K562 (cell line): ENCODE measurements around the gene BOD1L2. TPM values are rescaled to one million over a fixed set of nuclear protein-coding genes. Genes with fewer than 3 reads are reported as not detected.

Experiments
- ARID2 ChIP-seq: fragments of 450-650 bp; IDR thresholded peaks from 2 replicates; pipeline ENCODE4 v1.6.1; 2017; ENCODE audit warnings: antibody characterized with exemption, mild to moderate bottlenecking
- CEBPG ChIP-seq, 3 experiments: fragments of 200-800 bp in 1 of 3; sonication (Bioruptor generic) in 1 of 3; sonication (generic) in 1 of 3; formaldehyde crosslinking in 1 of 3; IDR thresholded peaks in 2 of 3; conservative IDR thresholded peaks in 1 of 3; 2 replicates each; pipeline versions ENCODE4 v1.6.1 to v1.8.0; 2016 to 2022; ENCODE audit warnings: missing compliant biosample characterization in 2 of 3, missing genetic modification characterization in 2 of 3, mild to moderate bottlenecking in 1 of 3, missing genetic modification reagents in 1 of 3
- COPS2 ChIP-seq: fragments of 450-650 bp; conservative IDR thresholded peaks from 2 replicates; pipeline ENCODE4 v1.6.1; 2016; ENCODE audit warnings: mild to moderate bottlenecking, moderate library complexity
- HDGF ChIP-seq: fragments of 450-650 bp; IDR thresholded peaks from 2 replicates; pipeline ENCODE4 v1.6.1; 2016
- NCOA4 ChIP-seq: fragments of 450-650 bp; IDR thresholded peaks from 2 replicates; pipeline ENCODE4 v1.6.1; 2018; ENCODE audit warnings: mild to moderate bottlenecking; ENCODE audit not compliant: partially characterized antibody
- PCBP2 ChIP-seq: fragments of 200-400 bp; formaldehyde crosslinking; IDR thresholded peaks from 2 replicates; pipeline ENCODE4 v1.6.1; 2018; ENCODE audit warnings: low read length, low read depth, mild to moderate bottlenecking, moderate library complexity; ENCODE audit not compliant: poor library complexity, severe bottlenecking
- TBP ChIP-seq: optimal IDR thresholded peaks from 2 replicates; pipeline ENCODE3; 2011; ENCODE audit warnings: low read depth, low read length, improper control_type of control experiment
- TSC22D4 ChIP-seq: fragments of 450-650 bp; IDR thresholded peaks from 2 replicates; pipeline ENCODE4 v1.6.1; 2016; ENCODE audit warnings: missing genetic modification characterization, missing biosample characterization, control low read depth
- ZFP30 ChIP-seq: fragments of 250-450 bp; sonication (Bioruptor Pico); IDR thresholded peaks from 2 replicates; pipeline ENCODE4 v1.8.0; 2022; ENCODE audit warnings: moderate library complexity, mild to moderate bottlenecking, inconsistent platforms, borderline replicate concordance
- ZNF695 ChIP-seq: fragments of 450-650 bp; formaldehyde crosslinking; IDR thresholded peaks from 2 replicates; pipeline ENCODE4 v1.4.0; 2020; ENCODE audit warnings: mild to moderate bottlenecking, moderate library complexity
- polyA plus RNA-seq, 8 experiments: library from polyadenylated mRNA; depleted of rRNA in 4 of 8; stranded (reverse) in 5 of 8; unstranded in 3 of 8; fragments of >200 nt; fragmentation: Nextera tagmentation in 2 of 8; fragmentation: Illumina TruSeq in 1 of 8; extraction: Ambion mirVana in 2 of 8; extraction: Trizol in 1 of 8; gene quantifications; 2 replicates each; pipeline versions ENCODE4 v1.2.1 to v1.2.3, GENCODE V29; 2011 to 2014; ENCODE audit warnings: inconsistent platforms in 1 of 8, missing spikeins in 1 of 8
- total RNA-seq, 7 experiments: library from RNA; depleted of rRNA in 6 of 7; stranded (reverse); fragments of >200 nt in 6 of 7; fragmentation: Illumina TruSeq in 2 of 7; extraction: Trizol in 2 of 7; gene quantifications; 2 replicates each; pipeline versions ENCODE4 v1.2.1 to v1.2.3, GENCODE V29; 2011 to 2021; ENCODE audit warnings: low replicate concordance in 1 of 7
- TF ChIP-seq, protein P1 (sequence below): fragments of 250-450 bp; sonication (Bioruptor Pico); IDR thresholded peaks from 2 replicates; pipeline ENCODE4 v1.5.0; 2020; ENCODE audit warnings: mild to moderate bottlenecking, borderline replicate concordance
- TF ChIP-seq, protein P2 (sequence below): fragments of 450-650 bp; IDR thresholded peaks from 2 replicates; pipeline ENCODE4 v1.6.1; 2016
- TF ChIP-seq, protein P3 (sequence below): fragments of 250-450 bp; sonication (Bioruptor Pico); IDR thresholded peaks from 2 replicates; pipeline ENCODE4 v1.8.0; 2021; ENCODE audit warnings: borderline replicate concordance, mild to moderate bottlenecking, moderate library complexity; ENCODE audit not compliant: poor library complexity, severe bottlenecking
- TF ChIP-seq, protein P4 (sequence below): fragments of 250-450 bp; sonication (Bioruptor Pico); IDR thresholded peaks from 2 replicates; pipeline ENCODE4 v1.5.0; 2021

BOD1L2 gene
- total and polyA plus RNA-seq, 9 of the 15 experiments (the other 6 are each of a cell fraction or from before 2014, with no cell fraction given), result 0.03 TPM; not detected in 8

DNA sequence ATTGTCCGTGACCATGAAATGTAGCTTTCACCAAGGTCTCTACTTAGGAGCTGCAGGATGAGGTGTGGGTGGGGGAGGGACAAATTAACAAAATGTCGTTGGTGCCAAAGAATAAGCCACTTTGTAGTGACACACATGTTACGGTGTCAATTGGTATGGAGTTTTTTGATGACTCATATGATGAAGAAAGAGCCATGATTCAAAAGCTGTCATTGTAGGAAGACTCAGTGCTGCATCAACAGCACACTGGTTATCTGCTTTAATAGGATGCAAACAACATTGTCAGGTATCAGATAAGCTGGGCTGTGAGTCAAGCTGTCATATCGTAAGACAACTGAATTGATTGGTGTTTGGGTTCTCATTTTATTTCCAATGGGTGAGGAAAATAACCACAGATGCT lies 36.6 kb upstream of the BOD1L2 start (continued):
- TF ChIP-seq, protein P1, sequence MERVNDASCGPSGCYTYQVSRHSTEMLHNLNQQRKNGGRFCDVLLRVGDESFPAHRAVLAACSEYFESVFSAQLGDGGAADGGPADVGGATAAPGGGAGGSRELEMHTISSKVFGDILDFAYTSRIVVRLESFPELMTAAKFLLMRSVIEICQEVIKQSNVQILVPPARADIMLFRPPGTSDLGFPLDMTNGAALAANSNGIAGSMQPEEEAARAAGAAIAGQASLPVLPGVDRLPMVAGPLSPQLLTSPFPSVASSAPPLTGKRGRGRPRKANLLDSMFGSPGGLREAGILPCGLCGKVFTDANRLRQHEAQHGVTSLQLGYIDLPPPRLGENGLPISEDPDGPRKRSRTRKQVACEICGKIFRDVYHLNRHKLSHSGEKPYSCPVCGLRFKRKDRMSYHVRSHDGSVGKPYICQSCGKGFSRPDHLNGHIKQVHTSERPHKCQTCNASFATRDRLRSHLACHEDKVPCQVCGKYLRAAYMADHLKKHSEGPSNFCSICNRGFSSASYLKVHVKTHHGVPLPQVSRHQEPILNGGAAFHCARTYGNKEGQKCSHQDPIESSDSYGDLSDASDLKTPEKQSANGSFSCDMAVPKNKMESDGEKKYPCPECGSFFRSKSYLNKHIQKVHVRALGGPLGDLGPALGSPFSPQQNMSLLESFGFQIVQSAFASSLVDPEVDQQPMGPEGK (CRISPR knock-in tag), result no peak
- no peak for TF ChIP-seq ZFP30
- no peak for TF ChIP-seq ZNF695 (CRISPR knock-in tag)
- TF ChIP-seq HDGF, result no peak
- no peak for TF ChIP-seq TSC22D4 (tag)
- TF ChIP-seq TBP, result no peak
- TF ChIP-seq, protein P2, sequence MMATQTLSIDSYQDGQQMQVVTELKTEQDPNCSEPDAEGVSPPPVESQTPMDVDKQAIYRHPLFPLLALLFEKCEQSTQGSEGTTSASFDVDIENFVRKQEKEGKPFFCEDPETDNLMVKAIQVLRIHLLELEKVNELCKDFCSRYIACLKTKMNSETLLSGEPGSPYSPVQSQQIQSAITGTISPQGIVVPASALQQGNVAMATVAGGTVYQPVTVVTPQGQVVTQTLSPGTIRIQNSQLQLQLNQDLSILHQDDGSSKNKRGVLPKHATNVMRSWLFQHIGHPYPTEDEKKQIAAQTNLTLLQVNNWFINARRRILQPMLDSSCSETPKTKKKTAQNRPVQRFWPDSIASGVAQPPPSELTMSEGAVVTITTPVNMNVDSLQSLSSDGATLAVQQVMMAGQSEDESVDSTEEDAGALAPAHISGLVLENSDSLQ, result peak; percentile 39; the same call in 1 of the 2 replicates
- TF ChIP-seq PCBP2, result no peak
- TF ChIP-seq COPS2, result no peak
- TF ChIP-seq, protein P3, sequence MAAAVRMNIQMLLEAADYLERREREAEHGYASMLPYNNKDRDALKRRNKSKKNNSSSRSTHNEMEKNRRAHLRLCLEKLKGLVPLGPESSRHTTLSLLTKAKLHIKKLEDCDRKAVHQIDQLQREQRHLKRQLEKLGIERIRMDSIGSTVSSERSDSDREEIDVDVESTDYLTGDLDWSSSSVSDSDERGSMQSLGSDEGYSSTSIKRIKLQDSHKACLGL (CRISPR knock-in tag), result no peak
- no peak for TF ChIP-seq NCOA4
- TF ChIP-seq, protein P4, sequence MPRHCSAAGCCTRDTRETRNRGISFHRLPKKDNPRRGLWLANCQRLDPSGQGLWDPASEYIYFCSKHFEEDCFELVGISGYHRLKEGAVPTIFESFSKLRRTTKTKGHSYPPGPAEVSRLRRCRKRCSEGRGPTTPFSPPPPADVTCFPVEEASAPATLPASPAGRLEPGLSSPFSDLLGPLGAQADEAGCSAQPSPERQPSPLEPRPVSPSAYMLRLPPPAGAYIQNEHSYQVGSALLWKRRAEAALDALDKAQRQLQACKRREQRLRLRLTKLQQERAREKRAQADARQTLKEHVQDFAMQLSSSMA (CRISPR knock-in tag), result no peak
- no peak for TF ChIP-seq ARID2
- TF ChIP-seq CEBPG (CRISPR knock-in tag; IDR thresholded peaks at IDR 0.05), result no peak
- TF ChIP-seq CEBPG (tag; conservative IDR thresholded peaks at IDR 0.05 in 1 of 2, IDR thresholded peaks at IDR 0.05 in 1 of 2), result peak in 1 of 2 experiments; percentile 71; a peak in 2 of 4 replicates
